Measurements from ENCODE around the gene CAV2. TPM values are rescaled to one million over a fixed set of nuclear protein-coding genes. Genes with fewer than 3 reads are reported as not detected.

CAV2 gene
- total RNA-seq, 1 experiment from 2014 or later: 25.2 TPM

GRCh38 chr7:116505278-116505677, 5.7 kb downstream of the CAV2 start:
- no peaks in the 10 kb centered on the region for H3K9me3 ChIP-seq (replicated peaks)
- no peaks in the 10 kb centered on the region for H3K27me3 ChIP-seq
- no peak overlapping the region for H3K27ac ChIP-seq
- DNase-seq: no peak
- H3K4me1 ChIP-seq: peaks cover 6% of the 10 kb centered on the region; the same call in 1 of the 2 replicates
- peaks cover 21% of the 10 kb centered on the region for H3K36me3 ChIP-seq
- H3K4me3 ChIP-seq: no peak overlapping the region

- Histone ChIP-seq H3K9me3 (replicated peaks) (no peaks in the 10 kb centered on the region), H3K4me1 (peaks cover 6% of the 10 kb centered on the region; the same call in 1 of the 2 replicates), H3K27ac (no peak overlapping the region), H3K36me3 (peaks cover 21% of the 10 kb centered on the region), H3K4me3 (no peak overlapping the region), H3K27me3 (no peaks in the 10 kb centered on the region)
- no peak for DNase-seq
These were observed 6.3 kb downstream of the CAV2 start for GRCh38 chr7:116505823-116506222.

DNA sequence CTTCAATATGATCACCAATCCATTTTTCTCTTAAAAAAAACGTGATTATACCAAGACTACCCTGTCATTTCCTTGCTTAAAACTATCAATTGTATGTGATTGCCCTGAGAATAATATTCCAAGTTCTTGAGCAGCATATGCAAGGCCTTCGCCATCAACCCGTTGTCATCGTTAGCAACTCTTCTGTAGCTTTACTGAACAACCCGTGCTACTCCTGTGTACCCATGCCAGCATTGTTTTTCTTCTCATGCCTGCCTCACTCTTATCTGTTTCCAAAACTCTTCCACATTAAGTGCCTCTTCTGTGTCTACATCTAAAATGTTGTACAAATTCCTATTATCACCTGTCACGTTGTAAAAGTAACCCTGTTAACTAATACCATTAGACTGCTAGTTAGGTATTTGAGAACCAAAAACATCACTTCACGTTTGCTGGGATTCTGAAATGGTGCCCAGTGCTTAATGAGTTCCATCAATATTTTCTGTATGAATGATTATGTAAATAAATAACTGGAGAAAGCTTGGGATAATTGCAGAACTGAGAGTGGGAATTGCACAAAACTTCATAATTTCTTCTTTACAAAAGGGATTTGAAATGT, 10.5 kb downstream of the CAV2 start:
- no peaks in the 10 kb centered on the region for H3K9me3 ChIP-seq (replicated peaks)
- no peak for DNase-seq
- no peak overlapping the region for H3K27ac ChIP-seq
- H3K4me1 ChIP-seq: peaks cover 5% of the 10 kb centered on the region
- no peaks in the 10 kb centered on the region for H3K27me3 ChIP-seq
- peaks cover 21% of the 10 kb centered on the region for H3K36me3 ChIP-seq
- no peak overlapping the region for H3K4me3 ChIP-seq

- no peak overlapping the region for H3K4me3 ChIP-seq
- no peak for DNase-seq
- no peaks in the 10 kb centered on the region for H3K27me3 ChIP-seq
- no peak overlapping the region for H3K27ac ChIP-seq
- H3K36me3 ChIP-seq: peaks cover 18% of the 10 kb centered on the region
- no peaks in the 10 kb centered on the region; the same call in 1 of the 2 replicates for H3K9me3 ChIP-seq (replicated peaks)
- peaks cover 9% of the 10 kb centered on the region for H3K4me1 ChIP-seq
These were observed 11.3 kb downstream of the CAV2 start for GRCh38 chr7:116510795-116511194.

DNA sequence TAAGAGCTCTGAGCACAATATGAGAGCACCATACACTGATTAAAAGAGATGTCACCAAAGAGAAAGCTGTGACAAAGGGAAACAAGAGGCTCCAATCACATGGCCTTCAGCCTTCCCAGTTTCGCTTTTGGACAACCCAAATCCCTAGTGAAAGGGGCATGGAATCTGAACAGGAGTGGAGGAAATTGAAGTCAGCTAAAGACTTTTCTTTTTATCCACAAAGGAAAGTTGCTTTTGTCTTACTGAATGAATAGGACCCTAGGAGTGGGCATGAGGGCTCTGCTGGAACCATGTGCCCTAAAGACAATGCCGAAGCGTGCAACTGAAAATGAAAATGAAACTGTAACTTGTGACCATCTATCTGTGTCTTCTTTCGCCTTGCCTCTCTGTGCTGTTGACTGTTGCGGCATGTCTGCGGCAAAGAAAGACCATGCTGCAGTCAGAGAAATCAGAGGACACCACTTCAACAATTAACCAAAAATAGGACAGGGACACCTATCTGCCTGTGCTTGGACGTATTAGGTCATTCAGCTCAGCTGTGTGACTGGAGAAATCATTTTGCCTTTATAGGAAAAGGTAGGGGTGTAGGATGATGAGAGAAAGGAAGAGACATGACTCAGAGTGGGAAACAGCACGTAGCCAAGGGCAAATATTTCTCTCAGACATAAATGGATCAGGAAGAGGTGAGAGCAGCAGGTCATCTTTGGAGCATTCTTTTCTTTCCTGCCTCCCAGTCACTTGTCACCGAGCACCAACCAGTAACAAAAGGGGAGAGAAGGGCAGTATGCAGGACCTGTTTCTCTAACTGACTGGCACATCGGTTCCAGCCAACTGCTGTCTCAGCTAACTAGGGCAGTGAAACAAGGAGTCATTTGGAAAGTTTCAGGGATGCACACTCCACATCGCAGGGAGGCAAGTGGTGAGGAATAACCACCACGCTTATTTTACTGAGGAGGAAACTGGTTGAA, 12.3 kb downstream of the CAV2 start:
- H3K4me3 ChIP-seq: no peak overlapping the region
- peaks cover 8% of the 10 kb centered on the region for H3K36me3 ChIP-seq
- no peak for DNase-seq
- no peak overlapping the region for H3K27ac ChIP-seq
- H3K4me1 ChIP-seq: peaks cover 15% of the 10 kb centered on the region
- no peaks in the 10 kb centered on the region for H3K27me3 ChIP-seq
- H3K9me3 ChIP-seq (replicated peaks): no peaks in the 10 kb centered on the region; the same call in 1 of the 2 replicates

DNA sequence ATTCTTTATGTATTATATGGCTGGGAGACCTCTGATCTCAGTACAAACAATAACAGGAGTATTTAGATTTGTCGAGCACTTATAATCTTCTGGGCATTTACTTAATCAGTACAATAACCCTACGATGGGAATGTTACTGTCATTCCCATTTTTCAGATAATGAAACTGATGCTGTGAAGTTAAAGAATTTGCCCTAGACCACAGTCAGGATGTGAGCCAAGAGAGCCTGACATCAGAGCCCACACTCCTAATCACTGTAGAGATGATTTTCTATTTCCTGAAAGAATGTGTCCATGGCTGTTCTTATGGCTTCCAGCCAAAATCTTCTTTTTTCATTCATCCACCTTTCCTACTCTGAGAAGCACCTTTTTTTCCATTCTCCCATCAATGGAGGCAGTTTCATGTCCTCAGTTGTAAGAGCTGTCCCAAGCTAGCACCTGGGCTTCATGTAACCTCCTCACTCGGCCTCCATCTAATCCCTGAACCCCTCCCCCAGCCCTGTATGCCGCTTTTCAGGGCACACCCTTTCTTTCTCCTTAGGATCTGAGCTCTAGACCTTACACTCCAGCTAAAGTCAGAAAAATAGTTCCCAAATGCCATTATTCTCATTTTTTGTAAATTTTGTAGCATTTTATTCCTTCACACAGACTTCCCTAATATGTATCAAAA, 13.1 kb downstream of the CAV2 start:
- no peaks in the 10 kb centered on the region; the same call in 1 of the 2 replicates for H3K9me3 ChIP-seq (replicated peaks)
- H3K36me3 ChIP-seq: 0 out of 2 replicates have a peak, but pooled peaks cover 3% of the 10 kb centered on the region
- no peaks in the 10 kb centered on the region for H3K27me3 ChIP-seq
- H3K4me1 ChIP-seq: peaks cover 22% of the 10 kb centered on the region
- DNase-seq: no peak
- H3K27ac ChIP-seq: no peak overlapping the region
- no peak overlapping the region for H3K4me3 ChIP-seq

- Histone ChIP-seq H3K4me3 (no peak overlapping the region), H3K27ac (no peak overlapping the region), H3K27me3 (no peaks in the 10 kb centered on the region), H3K9me3 (replicated peaks) (no peaks in the 10 kb centered on the region; the same call in 1 of the 2 replicates), H3K4me1 (peaks cover 22% of the 10 kb centered on the region), H3K36me3 (no peaks in the 10 kb centered on the region)
- DNase-seq: no peak
These were observed 16.0 kb downstream of the CAV2 start for GRCh38 chr7:116515584-116515983.

- DNase-seq: no peak
- Histone ChIP-seq H3K4me3 (no peak overlapping the region), H3K9me3 (replicated peaks) (no peaks in the 10 kb centered on the region; the same call in 1 of the 2 replicates), H3K36me3 (no peaks in the 10 kb centered on the region), H3K27me3 (no peaks in the 10 kb centered on the region), H3K27ac (no peak overlapping the region), H3K4me1 (peaks cover 22% of the 10 kb centered on the region)
These were observed 16.8 kb downstream of the CAV2 start for GRCh38 chr7:116516324-116516723.

DNA sequence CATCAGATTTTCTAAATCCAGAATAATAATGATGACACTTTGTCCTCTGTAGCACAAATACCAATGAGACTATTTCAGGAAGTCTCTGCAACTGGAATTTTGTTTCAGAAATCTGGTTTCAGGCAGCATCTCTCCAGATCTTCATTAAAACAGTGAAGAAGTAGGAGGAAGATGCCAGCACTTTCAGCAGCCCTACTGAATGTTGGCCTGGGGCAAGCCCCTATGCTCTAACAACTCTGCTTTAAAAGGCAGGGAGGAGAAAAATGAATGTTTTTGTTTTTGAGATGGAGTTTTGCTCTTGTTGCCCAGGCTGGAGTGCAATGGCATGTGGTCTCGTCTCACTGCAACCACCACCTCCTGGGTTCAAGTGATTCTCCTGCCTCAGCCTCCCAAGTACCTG, 18.1 kb downstream of the CAV2 start:
- Histone ChIP-seq H3K9me3 (replicated peaks) (no peaks in the 10 kb centered on the region; the same call in 1 of the 2 replicates), H3K27ac (no peak overlapping the region; the same call in 1 of the 2 replicates), H3K4me3 (no peak overlapping the region), H3K4me1 (peaks cover 28% of the 10 kb centered on the region), H3K36me3 (no peaks in the 10 kb centered on the region), H3K27me3 (no peaks in the 10 kb centered on the region)
- no peak for DNase-seq

DNA sequence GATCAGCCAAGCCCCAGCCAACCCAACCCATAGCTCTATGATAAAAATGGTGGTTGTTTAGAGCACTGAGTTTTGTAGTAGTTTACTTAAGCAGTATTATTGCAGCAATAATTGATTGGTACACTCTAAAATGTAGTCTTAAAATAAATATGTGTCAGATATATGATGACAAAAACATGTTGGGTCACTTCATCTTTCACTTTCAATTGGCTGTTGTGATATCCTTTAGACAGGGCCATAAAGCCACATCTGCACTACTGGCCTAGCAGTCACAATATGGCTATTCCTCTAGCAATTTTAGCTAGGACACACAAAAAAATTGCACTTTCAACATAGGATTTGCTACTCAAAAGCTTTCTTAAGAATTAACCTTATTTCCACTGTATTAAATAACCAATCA, 19.4 kb downstream of the CAV2 start:
- no peak for DNase-seq
- Histone ChIP-seq H3K36me3 (no peaks in the 10 kb centered on the region), H3K4me1 (peaks cover 35% of the 10 kb centered on the region), H3K9me3 (replicated peaks) (no peaks in the 10 kb centered on the region; the same call in 1 of the 2 replicates), H3K4me3 (no peak overlapping the region), H3K27ac (no peak overlapping the region), H3K27me3 (no peaks in the 10 kb centered on the region)

DNA sequence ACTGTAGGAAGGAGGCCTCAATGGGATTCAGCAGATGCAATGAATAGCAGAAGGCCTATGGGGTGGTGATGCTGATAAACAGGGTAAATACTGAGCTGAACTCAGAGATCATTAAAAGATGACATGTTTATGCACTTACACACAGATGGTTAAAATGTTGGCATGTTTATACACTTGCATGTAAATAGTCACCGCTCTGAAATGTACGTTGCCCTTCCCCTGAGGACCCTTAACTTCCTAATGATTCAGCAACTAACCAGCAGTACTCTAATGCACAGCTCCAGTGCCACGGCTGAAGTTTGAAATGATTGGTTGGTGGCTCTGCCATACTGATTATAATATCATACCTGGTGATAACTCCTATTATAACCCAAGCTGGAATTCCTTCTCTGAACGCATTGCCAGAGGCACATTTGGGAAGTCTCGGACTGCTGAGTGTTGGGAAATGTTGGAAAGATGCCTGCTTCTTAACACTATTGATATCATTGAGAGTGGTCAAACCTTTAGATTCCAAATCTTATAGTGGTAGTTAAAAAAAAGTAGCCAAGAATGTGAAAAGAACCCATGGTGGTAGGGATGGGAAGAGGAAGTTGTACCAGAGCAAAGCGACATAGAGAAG, 21.6 kb downstream of the CAV2 start:
- H3K27me3 ChIP-seq: no peaks in the 10 kb centered on the region
- no peaks in the 10 kb centered on the region for H3K36me3 ChIP-seq
- H3K27ac ChIP-seq: no peak overlapping the region
- no peaks in the 10 kb centered on the region for H3K9me3 ChIP-seq (replicated peaks)
- peaks cover 31% of the 10 kb centered on the region for H3K4me1 ChIP-seq
- DNase-seq: no peak
- no peak overlapping the region for H3K4me3 ChIP-seq

- peaks cover 28% of the 10 kb centered on the region for H3K4me1 ChIP-seq
- no peak overlapping the region for H3K4me3 ChIP-seq
- H3K36me3 ChIP-seq: no peaks in the 10 kb centered on the region
- no peaks in the 10 kb centered on the region for H3K27me3 ChIP-seq
- DNase-seq: no peak
- H3K27ac ChIP-seq: peak overlapping the region; percentile 23
- no peaks in the 10 kb centered on the region for H3K9me3 ChIP-seq (replicated peaks)
These were observed 22.7 kb downstream of the CAV2 start for GRCh38 chr7:116522247-116522646.

DNA sequence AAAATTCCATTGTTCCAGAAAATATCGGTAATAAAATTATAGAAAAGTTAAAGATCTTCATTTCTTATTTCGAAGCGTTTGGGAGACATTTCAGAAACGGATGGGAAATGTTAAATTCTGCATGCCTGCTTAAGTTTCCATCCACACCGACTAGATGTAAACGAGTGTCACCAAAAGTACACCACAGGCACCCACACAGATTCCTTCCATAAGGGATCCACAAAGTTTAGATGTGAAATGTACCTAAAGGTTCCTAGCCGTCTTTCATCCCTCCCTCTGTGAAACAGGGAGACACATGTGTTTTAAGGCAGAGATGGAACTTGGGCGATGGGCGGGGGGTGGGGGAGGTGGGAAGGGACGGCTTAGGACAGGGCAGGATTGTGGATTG, 24.7 kb downstream of the CAV2 start:
- peaks cover 37% of the 10 kb centered on the region for H3K4me1 ChIP-seq
- DNase-seq: no peak
- peak overlapping the region; percentile 64 for H3K4me3 ChIP-seq
- peaks cover 3% of the 10 kb centered on the region; the same call in 1 of the 2 replicates for H3K36me3 ChIP-seq
- no peaks in the 10 kb centered on the region for H3K27me3 ChIP-seq
- H3K9me3 ChIP-seq (replicated peaks): no peaks in the 10 kb centered on the region
- H3K27ac ChIP-seq: peak overlapping the region; percentile 82

- H3K36me3 ChIP-seq: peaks cover 7% of the 10 kb centered on the region; the same call in 1 of the 2 replicates
- H3K27me3 ChIP-seq: no peaks in the 10 kb centered on the region
- H3K4me3 ChIP-seq: peak within 1 kb of the TSS; percentile 64
- H3K27ac ChIP-seq: peak within 1 kb of the TSS; percentile 82
- H3K4me1 ChIP-seq: peaks cover 37% of the 10 kb centered on the region
- H3K9me3 ChIP-seq (replicated peaks): no peaks in the 10 kb centered on the region
- peak; percentile 82 for DNase-seq
These were observed 25.2 kb downstream of the CAV2 start, which contains the start of gene CAV1 for GRCh38 chr7:116524609-116525297. CAV1 (plus strand) TSS chr7:116525036; CDS start chr7:116525063, 27 bp downstream.

Measured in SJCRH30 (cell line).